ENCODE data around the gene LOXHD1. TPM values are rescaled to one million over a fixed set of nuclear protein-coding genes. Genes with fewer than 3 reads are reported as not detected.

The LOXHD1 gene
- total RNA-seq, 4 donors from 2014 or later: 0.13 to 0.50 TPM; not detected in 2

DNA sequence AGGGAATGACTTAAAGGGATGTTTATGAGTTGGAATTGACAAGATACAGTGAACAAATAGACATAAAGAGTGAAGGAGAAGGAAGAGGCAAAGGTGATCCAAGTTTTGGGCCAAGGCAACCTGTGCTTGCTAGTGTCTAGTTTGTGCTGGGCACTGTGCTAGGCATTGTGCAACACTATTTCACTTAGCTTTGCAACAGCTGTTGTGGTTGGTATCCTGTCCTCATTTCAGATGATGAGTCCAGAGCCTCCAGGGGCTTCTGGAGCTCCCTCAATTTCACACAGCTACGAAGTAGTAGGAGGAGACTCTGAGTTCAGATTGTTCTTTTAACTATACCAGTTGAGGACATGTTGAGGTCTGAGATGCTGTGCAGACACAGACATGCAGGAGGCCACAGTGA lies 18.1 kb upstream of the LOXHD1 start:
- no peak overlapping the region for H3K4me3 ChIP-seq
- TF ChIP-seq POLR2AphosphoS5 (IDR thresholded peaks at IDR 0.05): no peak
- no peak for TF ChIP-seq POLR2A (IDR thresholded peaks at IDR 0.05; ENCODE audit: low read depth)
- no peak for TF ChIP-seq EP300 (IDR thresholded peaks at IDR 0.05)
- TF ChIP-seq, protein P1, sequence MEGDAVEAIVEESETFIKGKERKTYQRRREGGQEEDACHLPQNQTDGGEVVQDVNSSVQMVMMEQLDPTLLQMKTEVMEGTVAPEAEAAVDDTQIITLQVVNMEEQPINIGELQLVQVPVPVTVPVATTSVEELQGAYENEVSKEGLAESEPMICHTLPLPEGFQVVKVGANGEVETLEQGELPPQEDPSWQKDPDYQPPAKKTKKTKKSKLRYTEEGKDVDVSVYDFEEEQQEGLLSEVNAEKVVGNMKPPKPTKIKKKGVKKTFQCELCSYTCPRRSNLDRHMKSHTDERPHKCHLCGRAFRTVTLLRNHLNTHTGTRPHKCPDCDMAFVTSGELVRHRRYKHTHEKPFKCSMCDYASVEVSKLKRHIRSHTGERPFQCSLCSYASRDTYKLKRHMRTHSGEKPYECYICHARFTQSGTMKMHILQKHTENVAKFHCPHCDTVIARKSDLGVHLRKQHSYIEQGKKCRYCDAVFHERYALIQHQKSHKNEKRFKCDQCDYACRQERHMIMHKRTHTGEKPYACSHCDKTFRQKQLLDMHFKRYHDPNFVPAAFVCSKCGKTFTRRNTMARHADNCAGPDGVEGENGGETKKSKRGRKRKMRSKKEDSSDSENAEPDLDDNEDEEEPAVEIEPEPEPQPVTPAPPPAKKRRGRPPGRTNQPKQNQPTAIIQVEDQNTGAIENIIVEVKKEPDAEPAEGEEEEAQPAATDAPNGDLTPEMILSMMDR (IDR thresholded peaks at IDR 0.05): no peak
- H3K27ac ChIP-seq (replicated peaks in 1 of 4): no peak overlapping the region
- intact Hi-C loops (cut with DNase I): no loop called here
- 67% methylated on average over 1 of the region's 1 CpG for WGBS
- no peak for DNase-seq (ENCODE audit: extremely low spot score)
- H3K4me1 ChIP-seq: peaks cover 0 to 7% (median 2%) of the 10 kb centered on the region in 4 donors
- H3K27me3 ChIP-seq: no peaks in the 10 kb centered on the region
- no peaks in the 10 kb centered on the region for H3K9me3 ChIP-seq
- H3K36me3 ChIP-seq: no peaks in the 10 kb centered on the region

DNA sequence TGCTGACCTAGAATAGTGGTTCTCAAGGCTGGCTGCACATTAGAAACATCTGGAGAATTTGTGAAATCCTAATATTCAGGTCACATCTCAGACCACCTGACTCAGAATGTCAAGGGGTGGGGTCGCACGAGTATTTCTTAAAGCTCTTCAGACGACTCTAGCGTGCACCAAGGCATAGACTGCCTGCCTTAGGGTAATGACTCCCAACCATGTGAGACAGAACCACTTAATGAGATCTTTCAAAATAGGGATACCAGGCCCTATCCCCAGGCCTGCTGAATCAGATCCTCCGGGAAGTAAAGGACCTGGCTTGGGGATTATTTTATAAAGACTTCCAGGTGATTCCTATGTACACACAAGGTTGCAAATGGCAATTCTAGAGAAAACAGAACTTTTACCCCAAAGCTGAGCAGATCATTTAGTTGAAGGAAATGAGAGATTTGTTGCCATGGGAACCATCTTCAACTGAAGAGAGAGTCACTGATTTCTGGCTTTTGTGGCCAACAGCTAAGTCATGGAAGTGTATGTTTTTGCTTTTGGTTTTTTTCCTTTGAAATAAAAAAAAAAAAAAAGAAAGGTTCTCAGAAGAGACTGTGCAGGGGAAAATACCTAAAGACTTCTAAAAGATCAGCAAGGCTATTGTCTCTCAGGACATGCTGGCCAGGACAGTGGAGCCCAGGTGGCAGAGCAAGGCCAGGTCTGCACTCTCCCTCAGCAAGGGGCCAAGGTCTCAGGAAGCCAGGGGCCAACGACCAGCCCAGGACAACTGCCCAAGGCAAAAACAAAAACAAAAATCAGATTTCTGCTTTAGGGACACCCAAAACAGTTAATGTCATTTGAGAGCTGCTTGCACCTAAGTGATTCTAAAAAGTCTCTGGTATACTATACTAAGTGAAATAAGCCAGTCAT lies 15.3 kb upstream of the LOXHD1 start:
- Histone ChIP-seq H3K4me3 (no peak overlapping the region), H3K4me1 (peaks cover 0 to 7% (median 2%) of the 10 kb centered on the region in 4 donors), H3K9me3 (no peaks in the 10 kb centered on the region), H3K27ac (replicated peaks in 1 of 4) (no peak overlapping the region), H3K36me3 (no peaks in the 10 kb centered on the region), H3K27me3 (no peaks in the 10 kb centered on the region)
- WGBS: 76% methylated on average over 6 of the region's 6 CpGs
- intact Hi-C loops (cut with DNase I): no loop called here
- TF ChIP-seq, protein P1 (IDR thresholded peaks at IDR 0.05): no peak
- TF ChIP-seq POLR2AphosphoS5 (IDR thresholded peaks at IDR 0.05): no peak
- TF ChIP-seq POLR2A (IDR thresholded peaks at IDR 0.05; ENCODE audit: low read depth): no peak
- no peak for TF ChIP-seq EP300 (IDR thresholded peaks at IDR 0.05)
- no peak for DNase-seq (ENCODE audit: extremely low spot score)

DNA sequence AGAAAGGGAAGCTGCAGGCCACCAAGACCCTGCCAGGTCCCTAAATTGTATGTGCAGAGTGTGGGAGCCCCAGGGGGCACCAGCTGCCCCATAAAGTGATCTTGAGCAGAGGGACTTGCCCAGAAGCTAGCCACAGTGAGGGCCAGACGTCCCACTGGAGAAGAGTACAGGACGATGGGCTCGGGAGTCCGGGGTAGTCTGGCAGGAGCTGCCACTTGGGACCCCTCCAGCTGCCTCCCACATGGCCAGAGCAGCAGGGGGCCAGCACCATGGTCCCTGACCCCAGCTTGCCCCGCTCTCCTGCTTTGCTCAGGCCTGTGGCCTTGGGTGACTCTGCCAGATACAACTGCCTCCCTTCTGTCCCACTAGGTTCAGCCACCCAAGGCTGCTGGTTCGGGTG lies 11.7 kb upstream of the LOXHD1 start:
- Histone ChIP-seq H3K4me1 (peaks cover 0 to 5% (median 2%) of the 10 kb centered on the region in 4 donors), H3K27ac (replicated peaks in 1 of 4) (no peak overlapping the region), H3K9me3 (no peaks in the 10 kb centered on the region), H3K4me3 (no peak overlapping the region), H3K36me3 (no peaks in the 10 kb centered on the region), H3K27me3 (no peaks in the 10 kb centered on the region)
- intact Hi-C loops (cut with DNase I): no loop called here
- 90% methylated on average over 2 of the region's 6 CpGs for WGBS
- DNase-seq (ENCODE audit: extremely low spot score): no peak
- TF ChIP-seq, protein P1 (IDR thresholded peaks at IDR 0.05): no peak
- TF ChIP-seq POLR2AphosphoS5 (IDR thresholded peaks at IDR 0.05) (no peak), EP300 (IDR thresholded peaks at IDR 0.05) (no peak), POLR2A (IDR thresholded peaks at IDR 0.05; ENCODE audit: low read depth) (no peak)

DNA sequence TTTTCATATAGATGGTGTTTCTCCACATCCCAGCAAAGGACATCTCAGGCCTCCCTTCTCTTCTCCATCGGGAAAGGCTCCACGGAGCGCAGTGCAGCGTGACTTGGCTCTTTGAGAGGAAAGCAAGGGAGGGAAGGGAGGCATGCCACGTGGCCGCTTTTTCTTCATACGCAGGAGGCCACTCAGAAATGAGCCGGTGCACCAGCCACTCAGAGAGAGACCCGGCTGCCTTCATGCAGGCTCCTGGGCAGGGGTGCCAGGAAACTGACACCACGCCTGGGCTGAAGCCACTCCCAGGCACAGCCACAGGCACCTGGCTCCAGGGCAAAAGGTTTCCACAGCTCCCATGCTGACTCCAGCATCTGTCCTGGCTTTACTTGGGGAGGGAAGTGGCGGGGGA lies 11.1 kb upstream of the LOXHD1 start:
- WGBS: 81% methylated on average over 10 of the region's 11 CpGs
- no peak for DNase-seq (ENCODE audit: extremely low spot score)
- Histone ChIP-seq H3K4me1 (no peaks in the 10 kb centered on the region), H3K36me3 (no peaks in the 10 kb centered on the region), H3K27me3 (no peaks in the 10 kb centered on the region), H3K4me3 (no peak overlapping the region), H3K9me3 (no peaks in the 10 kb centered on the region), H3K27ac (replicated peaks in 1 of 4) (no peak overlapping the region)
- TF ChIP-seq, protein P1 (IDR thresholded peaks at IDR 0.05): no peak
- TF ChIP-seq EP300 (IDR thresholded peaks at IDR 0.05): no peak
- TF ChIP-seq POLR2A (IDR thresholded peaks at IDR 0.05; ENCODE audit: low read depth): no peak
- TF ChIP-seq POLR2AphosphoS5 (IDR thresholded peaks at IDR 0.05): no peak
- intact Hi-C loops (cut with DNase I): no loop called here
